Measurements from ENCODE around the gene ATF3. TPM values are rescaled to one million over a fixed set of nuclear protein-coding genes. Genes with fewer than 3 reads are reported as not detected.

Gene ATF3
- total RNA-seq, 1 experiment from 2014 or later = 8.0 TPM

- Histone ChIP-seq H3K9ac (ENCODE audit: low read length) (no peak overlapping the region), H3K9me2 (replicated peaks; ENCODE audit: insufficient read depth, low read length) (no peaks in the 10 kb centered on the region), H2AFZ (ENCODE audit: low read length) (no peak overlapping the region), H3K9me3 (ENCODE audit: low read length) (no peaks in the 10 kb centered on the region), H3K36me3 (ENCODE audit: insufficient read depth, low read length) (no peaks in the 10 kb centered on the region), H3K4me3 (ENCODE audit: low read length) (peak overlapping the region; percentile 56; the same call in 1 of the 2 replicates), H3K4me1 (ENCODE audit: low read length) (peaks cover 13% of the 10 kb centered on the region), H3K27me3 (ENCODE audit: low read length) (no peaks in the 10 kb centered on the region), H4K20me1 (ENCODE audit: insufficient read depth, low read depth, low read length) (peaks cover 5% of the 10 kb centered on the region; the same call in 1 of the 2 replicates), H3K4me2 (ENCODE audit: low read depth, low read length, poor library complexity, severe bottlenecking) (peak overlapping the region; percentile 60), H3K27ac (ENCODE audit: low read length) (no peak overlapping the region), H3K79me2 (ENCODE audit: low read length) (no peaks in the 10 kb centered on the region)
- peak; percentile 84 for DNase-seq
Measured at GRCh38 chr1:212665241-212666115, 56.9 kb downstream of the ATF3 start.

- Histone ChIP-seq H2AFZ (ENCODE audit: low read length) (no peak overlapping the region), H3K4me2 (ENCODE audit: low read depth, low read length, poor library complexity, severe bottlenecking) (no peak overlapping the region)
Measured at GRCh38 chr1:212666116-212666775, 57.7 kb downstream of the ATF3 start.

GRCh38 chr1:212667223-212668139, 58.9 kb downstream of the ATF3 start:
- Histone ChIP-seq H3K27me3 (ENCODE audit: low read length) (no peaks in the 10 kb centered on the region), H3K36me3 (ENCODE audit: insufficient read depth, low read length) (no peaks in the 10 kb centered on the region), H3K4me2 (ENCODE audit: low read depth, low read length, poor library complexity, severe bottlenecking) (no peak overlapping the region), H3K9ac (ENCODE audit: low read length) (no peak overlapping the region), H3K4me1 (ENCODE audit: low read length) (peaks cover 23% of the 10 kb centered on the region), H4K20me1 (ENCODE audit: insufficient read depth, low read depth, low read length) (peaks cover 5% of the 10 kb centered on the region; the same call in 1 of the 2 replicates), H3K79me2 (ENCODE audit: low read length) (no peaks in the 10 kb centered on the region), H3K9me2 (replicated peaks; ENCODE audit: insufficient read depth, low read length) (no peaks in the 10 kb centered on the region), H3K4me3 (ENCODE audit: low read length) (no peak overlapping the region), H3K9me3 (ENCODE audit: low read length) (no peaks in the 10 kb centered on the region), H2AFZ (ENCODE audit: low read length) (no peak overlapping the region), H3K27ac (ENCODE audit: low read length) (no peak overlapping the region)
- peak; percentile 77 for DNase-seq

More at GRCh38 chr1:212666116-212666775, 57.7 kb downstream of the ATF3 start:
- H3K36me3 ChIP-seq (ENCODE audit: insufficient read depth, low read length) = no peaks in the 10 kb centered on the region
- no peak overlapping the region for H3K9ac ChIP-seq (ENCODE audit: low read length)
- H4K20me1 ChIP-seq (ENCODE audit: insufficient read depth, low read depth, low read length) = peaks cover 5% of the 10 kb centered on the region; the same call in 1 of the 2 replicates
- H3K4me3 ChIP-seq (ENCODE audit: low read length) = no peak overlapping the region
- H3K27me3 ChIP-seq (ENCODE audit: low read length) = no peaks in the 10 kb centered on the region
- no peaks in the 10 kb centered on the region for H3K9me3 ChIP-seq (ENCODE audit: low read length)
- no peaks in the 10 kb centered on the region for H3K79me2 ChIP-seq (ENCODE audit: low read length)
- H3K9me2 ChIP-seq (replicated peaks; ENCODE audit: insufficient read depth, low read length) = no peaks in the 10 kb centered on the region
- H3K27ac ChIP-seq (ENCODE audit: low read length) = no peak overlapping the region
- no peak for DNase-seq
- H3K4me1 ChIP-seq (ENCODE audit: low read length) = peaks cover 17% of the 10 kb centered on the region

- no peak for DNase-seq
- Histone ChIP-seq H2AFZ (ENCODE audit: low read length) (no peak overlapping the region), H3K4me1 (ENCODE audit: low read length) (peaks cover 23% of the 10 kb centered on the region), H3K27ac (ENCODE audit: low read length) (no peak overlapping the region), H3K9ac (ENCODE audit: low read length) (no peak overlapping the region), H3K36me3 (ENCODE audit: insufficient read depth, low read length) (no peaks in the 10 kb centered on the region), H3K27me3 (ENCODE audit: low read length) (no peaks in the 10 kb centered on the region), H3K4me2 (ENCODE audit: low read depth, low read length, poor library complexity, severe bottlenecking) (no peak overlapping the region), H4K20me1 (ENCODE audit: insufficient read depth, low read depth, low read length) (peaks cover 5% of the 10 kb centered on the region; the same call in 1 of the 2 replicates), H3K9me3 (ENCODE audit: low read length) (no peaks in the 10 kb centered on the region), H3K4me3 (ENCODE audit: low read length) (no peak overlapping the region), H3K79me2 (ENCODE audit: low read length) (no peaks in the 10 kb centered on the region), H3K9me2 (replicated peaks; ENCODE audit: insufficient read depth, low read length) (no peaks in the 10 kb centered on the region)
Measured at GRCh38 chr1:212668477-212668876, 59.9 kb downstream of the ATF3 start.

- H3K4me1 ChIP-seq (ENCODE audit: low read length) = peaks cover 23% of the 10 kb centered on the region
- H3K79me2 ChIP-seq (ENCODE audit: low read length) = no peaks in the 10 kb centered on the region
- no peak overlapping the region for H3K9ac ChIP-seq (ENCODE audit: low read length)
- no peak overlapping the region for H3K4me3 ChIP-seq (ENCODE audit: low read length)
- no peaks in the 10 kb centered on the region for H3K36me3 ChIP-seq (ENCODE audit: insufficient read depth, low read length)
- no peak overlapping the region for H3K27ac ChIP-seq (ENCODE audit: low read length)
- H3K9me2 ChIP-seq (replicated peaks; ENCODE audit: insufficient read depth, low read length) = no peaks in the 10 kb centered on the region
- no peak overlapping the region for H2AFZ ChIP-seq (ENCODE audit: low read length)
- no peaks in the 10 kb centered on the region for H3K9me3 ChIP-seq (ENCODE audit: low read length)
- DNase-seq = peak; percentile 52
- no peaks in the 10 kb centered on the region for H3K27me3 ChIP-seq (ENCODE audit: low read length)
- peaks cover 5% of the 10 kb centered on the region; the same call in 1 of the 2 replicates for H4K20me1 ChIP-seq (ENCODE audit: insufficient read depth, low read depth, low read length)
- H3K4me2 ChIP-seq (ENCODE audit: low read depth, low read length, poor library complexity, severe bottlenecking) = no peak overlapping the region
Measured at GRCh38 chr1:212669102-212669501, 60.5 kb downstream of the ATF3 start.

GRCh38 chr1:212669600-212669999, 61.0 kb downstream of the ATF3 start:
- Histone ChIP-seq H3K27me3 (ENCODE audit: low read length) (no peaks in the 10 kb centered on the region), H2AFZ (ENCODE audit: low read length) (no peak overlapping the region), H3K4me2 (ENCODE audit: low read depth, low read length, poor library complexity, severe bottlenecking) (no peak overlapping the region), H3K9ac (ENCODE audit: low read length) (no peak overlapping the region), H3K9me2 (replicated peaks; ENCODE audit: insufficient read depth, low read length) (no peaks in the 10 kb centered on the region), H3K79me2 (ENCODE audit: low read length) (no peaks in the 10 kb centered on the region), H3K36me3 (ENCODE audit: insufficient read depth, low read length) (no peaks in the 10 kb centered on the region), H3K27ac (ENCODE audit: low read length) (no peak overlapping the region), H3K4me3 (ENCODE audit: low read length) (no peak overlapping the region), H3K9me3 (ENCODE audit: low read length) (no peaks in the 10 kb centered on the region), H4K20me1 (ENCODE audit: insufficient read depth, low read depth, low read length) (peaks cover 5% of the 10 kb centered on the region; the same call in 1 of the 2 replicates), H3K4me1 (ENCODE audit: low read length) (peaks cover 23% of the 10 kb centered on the region)
- DNase-seq = no peak

- Histone ChIP-seq H3K4me1 (ENCODE audit: low read length) (peaks cover 22% of the 10 kb centered on the region), H3K9me3 (ENCODE audit: low read length) (no peaks in the 10 kb centered on the region), H3K79me2 (ENCODE audit: low read length) (no peaks in the 10 kb centered on the region), H3K27me3 (ENCODE audit: low read length) (no peaks in the 10 kb centered on the region), H3K4me2 (ENCODE audit: low read depth, low read length, poor library complexity, severe bottlenecking) (no peak overlapping the region), H2AFZ (ENCODE audit: low read length) (no peak overlapping the region), H3K9ac (ENCODE audit: low read length) (no peak overlapping the region), H4K20me1 (ENCODE audit: insufficient read depth, low read depth, low read length) (peaks cover 5% of the 10 kb centered on the region; the same call in 1 of the 2 replicates), H3K9me2 (replicated peaks; ENCODE audit: insufficient read depth, low read length) (no peaks in the 10 kb centered on the region), H3K4me3 (ENCODE audit: low read length) (no peak overlapping the region), H3K36me3 (ENCODE audit: insufficient read depth, low read length) (no peaks in the 10 kb centered on the region), H3K27ac (ENCODE audit: low read length) (no peak overlapping the region)
- DNase-seq = no peak
Measured at GRCh38 chr1:212670301-212670700, 61.7 kb downstream of the ATF3 start.

All from Karpas-422 (cell line).